B cell (primary cell): ENCODE results near the gene LEMD3. TPM values are rescaled to one million over a fixed set of nuclear protein-coding genes. Genes with fewer than 3 reads are reported as not detected.

Experiments
- ATAC-seq: fragments of 200-7000 bp; cut with Tn5 transposase; one replicate; pipeline ENCODE4 v1.10.0; 2021; ENCODE audit warnings: low read depth, mild to moderate bottlenecking, moderate number of reproducible peaks, moderate library complexity
- CTCF ChIA-PET: fragments of 350-600 bp; sonication (Branson Sonifier 250); formaldehyde crosslinking; loops from one replicate; lab custom pipeline; 2021; ENCODE audit warnings: antibody characterized with exemption, inconsistent platforms; lab: Charles Lee
- POLR2A ChIA-PET: fragments of 350-600 bp; sonication (Branson Sonifier 250); formaldehyde crosslinking; loops from one replicate; lab custom pipeline; 2021; ENCODE audit warnings: antibody characterized with exemption; lab: Charles Lee
- DNase-seq: peaks from one replicate; pipeline ENCODE4 v3.0.0; 2013
- H2AFZ ChIP-seq: 2 replicates; pipeline ENCODE4 v1.6.1; 2012; ENCODE audit warnings: mild to moderate bottlenecking, low read depth, low read length; ENCODE audit not compliant: insufficient read depth, poor library complexity, severe bottlenecking
- H3K27ac ChIP-seq, 2 donors: 1 replicate in 1 of 2; 2 replicates in 1 of 2; pipeline ENCODE4 v1.5.1; 2012 to 2013; ENCODE audit warnings: low read length in 2 of 2, mild to moderate bottlenecking in 2 of 2, moderate library complexity in 1 of 2
- H3K27me3 ChIP-seq, 4 experiments: fragments of 200-600 bp in 1 of 4; sonication (generic) in 1 of 4; replicated peaks in 1 of 4; 1 replicate in 2 of 4; 2 replicates in 2 of 4; pipeline versions ENCODE4 v1.6.1 to v1.7.0; 2013 to 2016; ENCODE audit warnings: low read length in 3 of 4, mild to moderate bottlenecking in 2 of 4, mixed read lengths in 1 of 4, moderate library complexity in 1 of 4; ENCODE audit not compliant: insufficient read depth in 4 of 4, control insufficient read depth in 3 of 4; ENCODE audit errors: control extremely low read depth in 1 of 4
- H3K36me3 ChIP-seq, 2 experiments: replicated peaks in 1 of 2; 1 replicate in 1 of 2; 2 replicates in 1 of 2; pipeline versions ENCODE4 v1.6.1 to v1.7.1; 2013; ENCODE audit warnings: low read length in 1 of 2; ENCODE audit not compliant: insufficient read depth in 2 of 2, control insufficient read depth in 1 of 2; ENCODE audit errors: control extremely low read depth in 1 of 2, extremely low read depth in 1 of 2
- H3K4me1 ChIP-seq, 2 donors: fragments of 200-600 bp in 1 of 2; sonication (generic) in 1 of 2; 1 replicate in 1 of 2; 2 replicates in 1 of 2; pipeline versions ENCODE4 v1.5.1 to v1.6.1; 2013 to 2017; ENCODE audit warnings: low read length in 2 of 2; ENCODE audit not compliant: control insufficient read depth in 2 of 2, insufficient read depth in 2 of 2
- H3K4me2 ChIP-seq: replicated peaks from 2 replicates; pipeline ENCODE3; 2012; ENCODE audit warnings: mild to moderate bottlenecking, low read depth, low read length; ENCODE audit not compliant: poor library complexity, severe bottlenecking
- H3K4me3 ChIP-seq, 5 experiments: fragments of 200-600 bp in 1 of 5; sonication (generic) in 1 of 5; 1 replicate in 3 of 5; 2 replicates in 2 of 5; pipeline versions ENCODE4 v1.5.1 to v1.7.0; 2011 to 2016; ENCODE audit warnings: low read length in 4 of 5, mild to moderate bottlenecking in 4 of 5, low read depth in 2 of 5, control low read depth in 1 of 5, moderate library complexity in 1 of 5; ENCODE audit not compliant: insufficient read depth in 1 of 5; ENCODE audit errors: control extremely low read depth in 1 of 5, extremely low read depth in 1 of 5
- H3K79me2 ChIP-seq: fragments of 200-600 bp; sonication (generic); one replicate; pipeline ENCODE4 v1.6.0; 2016; ENCODE audit warnings: low read length; ENCODE audit not compliant: control insufficient read depth, insufficient read depth
- H3K9ac ChIP-seq: fragments of 200-600 bp; sonication (generic); 2 replicates; pipeline ENCODE4 v1.6.1; 2017; ENCODE audit warnings: mild to moderate bottlenecking, low read length, moderate library complexity
- H3K9me3 ChIP-seq, 3 donors: one replicate each; pipeline versions ENCODE4 v1.6.1 to v1.7.1; 2013; ENCODE audit warnings: low read length in 2 of 3; ENCODE audit not compliant: control insufficient read depth in 2 of 3, insufficient read depth in 1 of 3; ENCODE audit errors: control extremely low read depth in 1 of 3
- H4K20me1 ChIP-seq: 2 replicates; pipeline ENCODE4 v1.6.0; 2012; ENCODE audit warnings: mild to moderate bottlenecking, low read length; ENCODE audit not compliant: insufficient read depth, control insufficient read depth, poor library complexity, severe bottlenecking
- H3K27ac Mint-ChIP-seq: one replicate; pipeline ENCODE4 v1.8.0; 2021; ENCODE audit warnings: mixed read lengths
- H3K27me3 Mint-ChIP-seq: one replicate; pipeline ENCODE4 v1.8.0; 2021; ENCODE audit warnings: mixed read lengths
- H3K4me1 Mint-ChIP-seq: one replicate; pipeline ENCODE4 v1.8.0; 2021; ENCODE audit warnings: mixed read lengths
- H3K4me3 Mint-ChIP-seq: one replicate; pipeline ENCODE4 v1.8.0; 2021; ENCODE audit warnings: mixed read lengths
- H3K9me3 Mint-ChIP-seq: one replicate; pipeline ENCODE4 v1.8.0; 2022; ENCODE audit warnings: mixed read lengths; ENCODE audit not compliant: insufficient read depth
- CTCF ChIP-seq: fragments of 200-600 bp; IDR thresholded peaks from one replicate; pipeline ENCODE4 v1.8.0; 2022; ENCODE audit warnings: antibody characterized with exemption, mild to moderate bottlenecking
- EZH2 ChIP-seq: IDR thresholded peaks from 2 replicates; pipeline ENCODE4 v1.6.1; 2012; ENCODE audit warnings: borderline replicate concordance, low read depth, mild to moderate bottlenecking, moderate library complexity, low read length; ENCODE audit not compliant: insufficient read depth, poor library complexity, severe bottlenecking
- WGBS: methylation state at CpG from one replicate; pipeline ENCODE4 v1.1.5; 2013; ENCODE audit warnings: missing lambda C conversion rate; ENCODE audit not compliant: insufficient coverage; 5-methylcytosine and 5-hydroxymethylcytosine counted together
- intact Hi-C: fragments of 100-400 bp; cut with micrococcal nuclease; formaldehyde crosslinking; loops from one replicate; pipeline ENCODE4 v1.10.0; 2022
- polyA plus RNA-seq: library from polyadenylated mRNA; depleted of rRNA; stranded (reverse); fragments of >200 nt; gene quantifications from 2 replicates; pipeline ENCODE4 v1.2.3, GENCODE V29; 2012
- total RNA-seq, 2 donors: library from RNA; stranded (reverse); fragments of 120-200 nt in 1 of 2; gene quantifications; 1 replicate in 1 of 2; 2 replicates in 1 of 2; pipeline versions ENCODE4 v1.2.3 to v1.2.4, GENCODE V29; 2013 to 2022

Gene LEMD3
- total and polyA plus RNA-seq, 2 donors (not counting 1 experiment from before 2014, with no cell fraction given) = 19.4 to 71.8 TPM

DNA sequence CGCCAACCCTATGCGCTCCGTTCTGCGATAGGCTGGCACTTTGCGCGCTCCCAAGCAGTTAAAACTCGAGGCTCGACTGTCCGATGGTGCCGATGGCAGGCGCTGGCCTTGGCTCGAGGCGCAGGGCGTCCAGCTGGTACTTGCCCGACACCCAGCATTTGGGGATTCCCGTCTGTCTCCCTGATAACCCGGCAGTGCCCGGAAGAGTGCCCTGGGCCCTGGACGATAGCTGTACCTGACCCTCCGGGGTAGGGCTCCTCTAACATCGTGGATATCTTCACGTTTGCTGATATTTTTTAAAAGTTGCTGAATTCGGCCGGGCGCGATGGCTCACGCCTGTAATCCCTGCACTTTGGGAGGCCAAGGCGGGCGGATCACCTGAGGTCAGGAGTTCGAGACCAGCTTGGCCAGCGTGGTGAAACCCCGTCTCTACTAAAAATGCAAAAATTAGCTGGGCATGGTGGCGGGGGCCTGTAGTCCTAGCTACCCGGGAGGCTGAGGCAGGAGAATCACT lies 47.4 kb upstream of the LEMD3 start:
- no peak for ATAC-seq
- no peaks in the 10 kb centered on the region for H3K36me3 ChIP-seq
- intact Hi-C loops = no loop called here
- H3K27me3 Mint-ChIP-seq = peaks cover 34% of the 10 kb centered on the region
- no peak overlapping the region for H3K27ac ChIP-seq
- H3K79me2 ChIP-seq = no peaks in the 10 kb centered on the region
- H3K4me3 ChIP-seq = peak overlapping the region in 1 of 5 experiments; percentile 56
- peak overlapping the region; percentile 84 for H2AFZ ChIP-seq
- H3K4me1 ChIP-seq = peaks cover 12 to 20% of the 10 kb centered on the region in 2 donors
- peaks cover 0 to 11% (median 1%) of the 10 kb centered on the region in 3 donors for H3K9me3 ChIP-seq
- H3K4me1 Mint-ChIP-seq = peaks cover 15% of the 10 kb centered on the region
- ChIA-PET POLR2A (no interaction called here), CTCF (no interaction called here)
- no peaks in the 10 kb centered on the region for H4K20me1 ChIP-seq
- no peak for DNase-seq
- H3K9me3 Mint-ChIP-seq = no peaks in the 10 kb centered on the region
- H3K4me2 ChIP-seq = peak overlapping the region; percentile 98
- H3K9ac ChIP-seq = no peak overlapping the region
- TF ChIP-seq EZH2 = no peak
- TF ChIP-seq CTCF = no peak
- H3K4me3 Mint-ChIP-seq = peak overlapping the region; percentile 74
- WGBS = 84% methylated on average over 32 of the region's 34 CpGs
- H3K27ac Mint-ChIP-seq = no peak overlapping the region
- peaks cover 0 to 48% (median 36%) of the 10 kb centered on the region in 4 experiments for H3K27me3 ChIP-seq

GRCh38 chr12:65122703-65123102 lies 46.7 kb upstream of the LEMD3 start:
- TF ChIP-seq CTCF = no peak
- no peak for TF ChIP-seq EZH2
- Mint-ChIP-seq H3K27me3 (peaks cover 31% of the 10 kb centered on the region), H3K4me1 (peaks cover 15% of the 10 kb centered on the region), H3K27ac (no peak overlapping the region), H3K4me3 (no peak overlapping the region), H3K9me3 (no peaks in the 10 kb centered on the region)
- DNase-seq = no peak
- H2AFZ ChIP-seq = no peak overlapping the region
- H3K4me2 ChIP-seq = no peak overlapping the region
- no peaks in the 10 kb centered on the region for H4K20me1 ChIP-seq
- no peak overlapping the region for H3K27ac ChIP-seq
- H3K27me3 ChIP-seq = peaks cover 0 to 46% (median 34%) of the 10 kb centered on the region in 4 experiments
- no peak overlapping the region for H3K9ac ChIP-seq
- H3K4me3 ChIP-seq = no peak overlapping the region
- peaks cover 0 to 11% (median 1%) of the 10 kb centered on the region in 3 donors for H3K9me3 ChIP-seq
- POLR2A ChIA-PET = no interaction called here
- WGBS = 88% methylated on average over 5 of the region's 5 CpGs
- ATAC-seq = no peak
- H3K79me2 ChIP-seq = no peaks in the 10 kb centered on the region
- no peaks in the 10 kb centered on the region for H3K36me3 ChIP-seq
- intact Hi-C loops = no loop called here
- H3K4me1 ChIP-seq = peaks cover 12 to 20% of the 10 kb centered on the region in 2 donors
- CTCF ChIA-PET = interaction anchor here (1.3 to 1.9 kb wide), 2 partner anchors 34 to 109 kb away, joined by 4 read pairs; no protein-coding TSS in a partner anchor
